LHCN-M2 (cell line): Measurements from ENCODE around the gene TRPV5. TPM values are rescaled to one million over a fixed set of nuclear protein-coding genes. Genes with fewer than 3 reads are reported as not detected.
"Not testable (repeated sequence)": the region's sequence is repeated elsewhere in the genome, so short reads cannot be mapped to it uniquely, and the experiment has no call there.

Source experiments
- DNase-seq: peaks from one replicate; pipeline ENCODE4 v3.0.0-alpha.2; 2012; ENCODE audit warnings: low read depth
- polyA plus RNA-seq: library from polyadenylated mRNA; unstranded; fragments of >200 nt; gene quantifications from one replicate; pipeline ENCODE4 v1.2.1, GENCODE V29; 2012; ENCODE audit warnings: missing spikeins
- total RNA-seq: library from RNA; depleted of rRNA; stranded (reverse); fragments of >200 nt; gene quantifications from 2 replicates; pipeline ENCODE4 v1.2.3, GENCODE V29; 2014; rRNA removed

Gene TRPV5
- total RNA-seq: not detected in 2 replicates
- polyA plus RNA-seq: not detected

DNA sequence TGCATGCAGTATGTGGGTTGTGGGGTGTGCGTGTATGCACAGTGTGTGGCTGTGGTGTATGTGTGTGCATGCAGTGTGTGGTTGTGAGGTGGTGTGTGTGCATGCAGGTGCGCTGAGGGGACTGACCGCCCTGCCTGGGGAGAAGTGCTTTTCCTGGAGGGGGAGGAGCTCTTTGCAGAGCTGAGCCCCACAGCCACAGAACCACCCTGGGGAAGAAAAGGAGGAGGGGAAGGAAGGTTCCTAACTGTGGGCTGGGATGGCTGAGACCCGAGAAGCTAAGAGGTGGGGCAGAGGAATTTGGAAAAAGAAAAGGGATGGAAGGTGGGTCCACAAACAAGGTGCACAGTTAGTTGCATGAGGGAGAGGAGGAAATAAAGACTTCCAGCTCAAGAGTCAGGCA is at the start of gene TRPV5:
Gene TRPV5, minus strand, starts transcription at position 123 of the 400 bp plus-strand sequence. CDS start 287 bp downstream, outside the sequence.
- no peak for DNase-seq

DNA sequence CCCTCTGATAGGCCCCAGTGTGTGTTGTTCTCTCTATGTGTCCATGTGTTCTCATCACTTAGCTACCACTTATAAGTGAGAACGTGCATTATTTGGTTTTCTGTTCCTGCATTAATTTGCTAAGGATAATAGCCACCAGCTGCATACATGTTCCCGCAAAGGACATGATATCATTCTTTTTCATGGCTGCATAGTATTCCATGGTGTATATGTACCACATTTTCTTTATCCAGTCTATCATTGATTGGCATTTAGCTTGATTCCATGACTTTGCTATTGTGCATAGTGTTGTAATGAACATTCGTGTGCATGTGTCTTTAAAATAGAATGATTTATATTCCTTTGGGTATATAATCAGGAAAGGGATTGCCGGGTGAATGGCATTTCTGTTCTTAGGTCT is 44.9 kb upstream of the TRPV5 start:
- DNase-seq: not testable (repeated sequence)

DNA sequence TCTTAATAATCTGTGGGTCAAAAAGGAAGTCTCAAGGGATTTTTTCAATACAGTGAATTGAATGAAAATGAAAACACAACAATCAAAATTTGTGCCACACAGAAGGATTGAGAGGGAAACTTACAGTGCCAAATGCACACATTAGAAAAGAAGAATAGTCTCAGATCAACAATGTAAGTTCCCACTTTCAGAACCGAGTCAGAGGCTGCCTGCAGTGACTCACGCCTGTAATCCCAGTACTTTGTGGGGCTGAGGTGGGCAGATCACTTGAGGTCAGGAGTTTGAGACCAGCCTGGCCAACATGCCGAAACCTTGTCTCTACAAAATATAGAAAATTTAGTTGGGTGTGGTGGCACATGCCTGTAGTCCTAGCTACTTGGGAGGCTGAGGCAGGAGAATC is 41.1 kb upstream of the TRPV5 start:
- no peak for DNase-seq

DNA sequence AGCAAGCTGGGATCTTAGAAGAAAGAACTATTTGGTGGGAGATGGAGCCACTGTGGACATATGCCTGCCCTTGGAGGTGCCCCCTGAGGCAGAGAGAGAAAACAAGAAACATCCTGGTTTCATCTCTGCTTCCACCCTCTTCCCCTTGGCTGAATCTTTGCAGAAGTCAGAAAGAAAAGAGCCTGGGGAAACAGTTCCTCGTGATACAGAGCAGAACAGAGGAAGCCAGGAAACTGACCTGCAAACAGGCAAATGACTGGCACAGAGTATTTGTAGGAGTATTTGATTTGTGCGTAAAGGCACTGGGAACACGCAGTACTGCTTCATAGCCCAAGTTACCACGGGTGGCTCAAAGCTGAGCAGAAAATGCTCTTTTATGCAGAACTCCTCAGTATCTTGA is 35.6 kb upstream of the TRPV5 start:
- no peak for DNase-seq

DNA sequence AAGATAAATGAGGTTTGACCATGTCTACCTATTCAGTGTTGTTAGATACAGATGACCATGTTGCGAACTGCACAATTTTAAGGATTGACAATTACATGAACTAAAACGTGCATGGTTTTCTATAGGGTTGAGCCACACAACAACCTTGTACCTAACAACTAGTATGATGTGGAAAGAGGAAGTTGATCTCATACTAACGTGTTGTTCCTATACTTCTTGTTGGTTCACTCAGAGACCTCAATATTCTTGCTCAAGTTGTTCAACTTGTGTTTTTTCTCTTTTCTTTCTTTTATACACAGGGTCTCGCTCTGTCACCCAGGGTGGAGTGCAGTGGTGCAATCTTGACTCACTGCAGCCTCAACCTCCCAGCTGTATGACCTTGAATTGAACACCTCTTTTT is 34.7 kb upstream of the TRPV5 start:
- no peak for DNase-seq

DNA sequence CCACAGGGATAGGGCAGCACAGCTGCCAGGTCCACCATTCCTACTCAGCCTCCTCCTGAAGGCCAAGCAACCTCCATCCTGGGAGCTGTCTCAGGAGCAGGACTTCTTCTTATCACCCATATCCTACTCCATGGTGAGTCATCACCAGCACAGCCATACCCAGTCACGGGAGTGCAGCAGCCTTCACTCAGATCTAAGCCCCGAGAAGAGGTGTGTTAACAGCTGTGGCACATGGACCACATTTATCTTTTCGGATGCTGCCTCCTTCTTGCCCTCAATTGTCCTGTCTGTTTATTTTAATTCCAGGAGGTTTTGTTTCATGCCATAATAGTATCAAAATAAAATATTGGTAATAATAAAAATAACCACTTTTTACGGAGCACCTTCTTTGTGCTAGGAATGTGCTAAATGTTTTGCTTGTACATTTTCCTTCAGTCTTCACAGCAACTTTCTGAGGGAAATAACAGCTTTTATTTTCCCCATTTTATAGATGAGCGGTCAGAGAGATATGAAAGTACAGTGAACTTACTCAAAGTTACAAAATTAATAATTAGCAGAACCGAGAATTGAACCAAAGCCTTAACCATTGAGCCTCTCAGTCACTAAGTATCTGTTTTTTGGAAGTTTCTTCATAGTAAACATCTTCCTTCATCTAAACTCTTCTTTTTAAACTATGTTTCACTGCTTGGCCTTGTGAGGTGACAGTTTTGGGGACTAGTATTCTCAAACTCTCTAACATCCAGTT is 31.1 kb upstream of the TRPV5 start:
- DNase-seq: peak; percentile 21

DNA sequence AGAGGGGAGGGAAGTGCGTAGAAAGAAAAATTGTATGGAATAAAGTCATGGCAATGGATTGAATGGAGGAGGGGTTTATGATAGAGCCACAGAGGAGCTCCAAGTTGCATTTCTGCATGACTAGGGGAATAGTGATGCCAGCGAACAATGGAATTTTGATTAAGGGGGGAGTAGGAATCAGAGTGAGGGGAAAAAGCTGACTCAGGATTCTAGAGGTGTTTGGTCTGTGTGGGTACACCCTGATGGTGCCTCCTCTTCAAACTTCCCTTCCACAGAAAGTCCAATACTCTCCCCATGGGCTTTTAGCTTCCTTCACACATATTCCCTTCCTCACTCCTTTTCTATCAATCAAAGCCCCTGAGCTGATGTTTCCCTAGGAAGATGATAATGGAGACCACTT is 30.4 kb upstream of the TRPV5 start:
- no peak for DNase-seq

DNA sequence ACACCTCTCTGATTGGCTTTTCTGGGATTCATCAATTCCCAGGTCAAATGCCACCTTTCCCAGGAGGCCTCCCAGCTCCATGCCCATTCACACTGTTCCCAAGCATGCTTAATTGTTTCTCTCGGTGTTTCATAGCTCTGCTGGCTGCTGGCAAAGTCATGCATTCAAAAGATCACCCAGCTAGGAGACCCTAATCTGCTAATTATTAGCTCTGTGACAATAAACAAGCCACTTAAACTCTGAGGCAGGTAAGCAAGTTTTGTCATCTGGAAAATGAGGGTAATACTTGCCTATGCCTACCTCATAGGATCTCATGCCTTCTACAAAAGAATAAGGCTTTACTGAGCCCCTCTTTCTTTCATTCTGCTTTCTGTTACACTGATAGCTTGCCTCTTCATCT is 29.4 kb upstream of the TRPV5 start:
- DNase-seq: no peak

DNA sequence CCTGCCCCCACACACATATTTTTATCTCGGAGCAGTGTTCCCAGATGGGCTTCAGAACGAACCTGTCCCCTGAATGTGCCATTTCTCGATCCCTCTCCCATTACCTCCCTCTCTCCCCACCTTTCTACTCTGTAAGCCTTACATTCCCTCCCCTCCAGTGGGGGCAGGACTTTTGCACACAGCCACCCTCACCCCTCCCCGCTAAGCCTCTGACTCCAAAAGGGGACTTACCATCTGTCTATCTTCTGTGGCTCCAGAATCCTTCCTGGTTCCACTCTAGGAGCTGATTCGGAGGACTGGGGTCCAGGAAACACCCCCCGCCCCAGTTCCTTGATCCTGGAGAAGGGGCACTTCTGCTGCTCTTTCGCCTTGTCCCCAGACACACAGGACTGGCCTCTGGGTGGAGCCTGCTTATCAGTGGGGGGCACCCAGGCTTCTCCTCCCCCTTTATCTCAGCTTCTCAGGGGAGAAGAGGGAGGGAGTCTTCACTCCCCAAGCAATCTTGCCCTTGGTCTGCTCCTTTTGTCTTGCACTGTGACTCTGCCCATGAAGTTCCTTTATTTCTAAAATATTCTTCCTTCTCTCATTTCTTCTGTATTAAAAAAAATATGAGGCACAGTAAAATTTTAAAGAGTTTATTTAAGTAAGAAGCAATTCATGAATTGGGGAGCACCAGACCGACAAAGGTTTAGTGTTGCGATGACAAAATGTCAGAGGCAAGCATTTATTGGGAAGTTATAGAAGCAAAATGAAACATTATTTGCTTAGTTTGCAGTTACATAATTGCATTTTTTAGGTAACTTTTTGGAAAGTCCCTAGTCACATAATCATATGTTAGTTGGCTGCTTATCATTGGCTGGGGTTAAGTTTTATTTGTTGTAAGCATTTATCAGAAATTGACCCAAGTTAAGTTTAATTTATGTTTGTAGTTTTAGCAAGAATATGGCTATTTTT is 28.7 kb upstream of the TRPV5 start, which contains the start of gene KEL:
Gene KEL, minus strand, starts transcription at position 391 of the 954 bp plus-strand sequence. Its CDS starts 157 bp downstream, at position 234.
- DNase-seq: no peak

DNA sequence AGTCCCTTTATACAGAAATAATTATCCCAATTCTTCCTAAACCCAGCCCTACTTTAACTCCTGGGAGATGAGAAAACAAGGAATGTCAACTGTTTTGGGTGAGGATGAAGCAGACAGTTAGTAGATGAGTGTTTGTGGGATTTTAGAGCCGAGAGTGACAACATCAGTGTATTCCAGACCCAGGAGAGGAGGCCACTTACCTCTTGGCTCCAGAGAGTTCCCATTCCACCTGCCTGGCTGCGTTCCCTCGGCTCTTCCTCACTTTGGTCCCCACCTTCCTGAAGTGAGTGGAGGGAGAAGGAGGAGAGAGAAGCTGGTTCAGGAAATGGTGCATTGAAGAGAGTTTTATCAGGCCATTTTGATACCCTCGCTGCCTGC is 28.0 kb upstream of the TRPV5 start:
- no peak for DNase-seq

DNA sequence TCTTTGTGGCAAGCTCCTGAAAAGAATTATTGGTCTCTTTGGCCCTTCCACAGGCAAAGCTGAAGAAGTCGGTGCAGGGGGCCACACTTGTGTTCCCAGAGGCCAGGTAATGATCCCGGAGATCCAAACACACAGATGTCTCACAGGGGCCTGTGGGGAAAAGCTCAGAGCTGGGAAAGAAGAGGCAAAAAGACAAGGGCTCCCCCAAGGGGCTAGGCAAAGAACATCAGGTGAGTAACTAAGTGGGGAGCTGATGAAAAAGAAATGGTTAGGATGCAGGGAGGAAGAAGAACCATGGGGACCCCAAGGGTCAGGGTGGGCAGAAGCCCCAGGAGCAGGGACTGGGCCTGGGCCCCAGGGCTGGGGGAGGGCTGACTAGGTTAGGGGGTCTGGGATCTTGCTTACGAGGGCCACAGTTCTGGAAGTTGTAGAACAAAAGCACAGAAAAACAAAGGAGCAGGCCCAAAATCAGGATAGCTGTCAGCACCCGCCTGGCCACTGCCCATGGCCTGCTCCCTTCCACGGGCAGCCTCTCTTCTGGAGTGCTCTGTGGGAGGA is 27.5 kb upstream of the TRPV5 start:
- no peak for DNase-seq

DNA sequence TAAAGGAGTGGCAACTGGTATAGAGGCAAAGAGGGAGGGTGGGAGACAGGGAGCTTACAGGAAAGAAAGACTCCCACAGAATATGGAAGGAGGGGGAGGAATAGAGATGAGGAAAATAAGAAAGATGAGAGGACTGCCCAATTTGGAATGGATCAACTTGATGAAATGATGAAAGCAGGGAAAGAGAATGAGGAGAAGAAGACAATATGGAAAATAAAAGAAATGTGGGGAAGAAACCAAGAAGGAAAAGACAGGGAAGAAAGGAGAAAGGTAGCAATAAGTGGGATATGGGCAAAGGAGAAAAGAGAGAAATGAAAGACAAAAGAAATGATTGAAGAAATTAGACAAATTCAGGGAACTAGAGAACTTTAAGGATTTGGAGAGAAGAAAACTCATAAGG is 25.7 kb upstream of the TRPV5 start:
- DNase-seq: no peak

DNA sequence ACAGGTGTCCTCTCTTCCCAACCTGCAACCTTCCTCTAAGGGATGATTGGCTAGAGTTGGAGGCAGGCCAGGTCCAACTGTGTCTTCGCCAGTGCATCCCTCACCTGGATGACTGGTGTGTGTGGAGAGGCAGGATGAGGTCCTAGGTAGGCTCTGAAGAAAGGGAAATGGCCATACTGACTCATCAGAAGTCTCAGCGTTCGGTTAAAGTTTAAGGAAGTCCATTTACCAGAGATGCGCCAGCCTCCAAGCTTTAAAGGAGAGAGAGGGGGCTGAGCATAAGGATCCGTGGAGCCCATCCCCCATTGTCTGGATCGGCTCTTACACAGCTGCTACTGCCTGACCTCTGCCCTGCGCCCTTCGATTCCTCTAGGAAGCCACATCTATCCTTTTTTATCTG is 24.2 kb upstream of the TRPV5 start:
- no peak for DNase-seq

DNA sequence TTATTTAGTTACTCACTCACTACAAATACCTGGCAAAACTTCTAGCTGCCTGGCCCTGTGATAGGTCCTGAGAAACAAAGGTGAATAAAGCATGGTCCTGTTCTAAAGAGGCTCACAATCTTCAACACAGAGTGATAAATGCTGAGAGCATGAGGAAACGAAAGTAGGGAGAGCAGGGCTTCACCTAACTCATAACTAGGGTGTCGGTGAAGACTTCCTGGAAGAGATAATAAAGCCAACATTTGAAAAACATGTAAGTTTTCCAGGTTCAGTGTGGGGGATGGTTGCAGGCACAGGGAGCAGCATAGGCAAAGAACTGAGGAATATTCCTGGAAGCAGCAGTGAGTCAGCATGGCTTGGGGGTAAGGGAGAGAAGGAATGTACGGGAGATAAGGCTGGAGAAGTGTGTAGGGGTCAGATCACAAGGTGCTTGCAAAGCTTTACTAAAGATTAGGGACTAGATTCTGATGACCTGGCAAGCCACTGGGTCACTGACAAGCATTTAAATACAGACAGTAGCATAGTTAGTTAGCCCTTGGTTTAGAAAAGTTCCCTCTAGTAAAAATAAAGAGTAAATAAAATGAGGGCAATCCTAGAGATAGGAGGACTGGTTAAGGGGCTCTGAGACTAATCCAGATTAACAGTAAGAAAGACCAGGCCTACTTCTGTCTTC is 23.5 kb upstream of the TRPV5 start:
- no peak for DNase-seq

DNA sequence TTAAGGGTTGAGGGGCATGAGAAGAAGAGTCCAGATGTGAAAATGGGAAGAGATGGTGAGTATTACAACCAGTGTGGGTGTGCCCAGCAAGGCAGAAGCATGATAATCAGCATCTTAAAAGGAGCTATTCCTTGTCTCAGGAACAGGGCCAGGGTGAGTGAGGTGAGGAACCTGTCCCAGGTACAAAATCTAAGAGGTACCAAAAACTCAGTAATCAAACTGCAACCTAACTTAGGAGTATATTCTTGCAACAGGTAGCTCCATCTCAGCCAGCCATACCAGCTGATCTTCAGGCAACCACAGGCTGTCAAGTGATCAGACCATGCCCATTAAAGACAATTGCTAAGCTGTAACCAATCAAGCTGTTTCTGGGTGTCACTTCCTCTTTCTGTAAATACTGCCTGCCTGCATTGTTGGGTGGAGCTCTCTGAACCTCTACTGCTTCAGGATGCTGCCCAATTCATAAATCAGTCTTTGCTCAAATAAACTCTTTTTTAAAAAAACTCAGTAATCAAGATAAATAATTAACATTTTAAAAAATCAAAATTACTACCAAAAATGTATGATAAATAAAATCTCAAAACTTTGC is 21.2 kb upstream of the TRPV5 start:
- DNase-seq: no peak

DNA sequence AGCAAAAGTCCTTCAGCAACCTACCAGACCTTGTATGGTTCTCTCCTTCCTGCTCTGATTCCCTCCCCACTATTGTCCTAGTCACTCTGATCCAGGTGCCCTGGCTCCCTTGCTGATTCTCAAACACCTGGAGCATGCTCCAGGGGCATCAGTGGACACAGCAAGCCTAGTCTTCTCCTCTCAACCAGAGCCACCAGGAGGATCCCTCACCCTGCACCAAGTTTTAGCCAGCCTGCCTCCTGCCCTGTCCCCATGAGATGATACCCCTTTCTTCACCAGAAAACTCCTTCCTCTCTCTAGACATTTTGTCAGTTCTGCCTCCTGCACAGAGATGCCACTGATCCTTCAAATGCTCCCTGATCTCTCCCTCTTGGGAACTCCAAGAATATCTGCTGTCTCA is 16.7 kb upstream of the TRPV5 start:
- DNase-seq: no peak

DNA sequence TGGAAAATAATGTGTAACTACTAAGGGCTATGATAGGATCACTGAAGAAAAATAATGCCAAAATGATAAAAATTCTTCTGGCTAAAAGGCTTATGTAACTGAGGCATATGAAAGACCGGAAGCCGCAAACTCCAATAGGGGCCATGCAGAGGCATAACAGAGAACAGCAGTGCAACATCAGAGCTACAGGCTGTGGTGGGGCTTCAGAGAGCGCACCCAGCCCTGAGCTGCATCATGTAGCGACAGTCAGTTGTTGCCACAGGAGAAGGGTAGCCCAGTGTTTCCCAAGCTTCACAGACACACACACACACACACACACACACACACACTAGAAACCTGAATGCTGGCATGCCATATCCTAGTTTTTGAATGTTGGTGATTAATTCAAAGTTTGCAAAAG is 15.1 kb upstream of the TRPV5 start:
- no peak for DNase-seq

DNA sequence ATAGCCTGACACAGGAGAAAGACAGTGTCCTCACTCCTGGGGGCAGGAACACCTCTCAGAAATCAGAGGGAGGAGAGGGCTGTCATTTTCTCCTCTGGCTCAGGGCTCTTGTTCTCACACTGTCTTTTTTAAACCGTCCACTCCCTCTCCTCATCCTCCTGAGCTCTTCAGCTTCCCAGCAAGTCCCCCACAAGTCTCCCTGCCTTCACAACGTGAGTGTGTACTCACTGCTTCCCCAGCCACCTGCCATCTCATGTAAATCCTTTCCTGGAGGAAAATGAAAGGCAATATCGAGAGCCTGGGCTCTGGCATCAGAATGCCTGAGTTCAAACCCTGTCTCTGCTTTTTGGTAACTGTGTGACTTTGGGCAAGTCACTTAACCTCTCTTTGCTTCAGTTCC is 11.5 kb upstream of the TRPV5 start:
- DNase-seq: no peak

DNA sequence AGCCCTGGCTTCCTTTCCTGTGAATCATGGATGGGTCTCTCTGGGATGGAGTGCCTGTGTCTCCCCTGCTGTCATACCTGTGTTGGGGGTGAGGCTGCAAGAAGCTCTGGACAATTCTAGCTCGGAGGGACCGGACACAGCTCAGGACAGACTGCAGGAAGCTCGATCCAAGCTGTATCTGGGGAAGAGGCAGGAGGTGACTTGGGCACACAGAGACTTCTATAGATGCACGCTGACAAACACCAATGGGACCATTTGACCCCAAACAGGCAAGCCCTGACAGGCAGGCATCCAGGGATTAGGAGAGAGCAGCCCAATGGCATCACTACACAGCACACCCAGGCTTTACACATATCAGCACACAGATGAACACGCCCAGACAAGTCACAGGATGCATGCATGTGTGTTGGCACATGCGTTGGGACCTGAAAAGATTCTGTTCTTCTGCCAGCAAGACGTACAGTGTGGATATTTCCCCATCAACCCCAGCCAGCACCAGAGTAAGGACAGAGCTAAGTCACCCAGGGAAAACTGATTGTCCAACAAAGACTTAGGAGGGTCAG is 10.2 kb upstream of the TRPV5 start:
- no peak for DNase-seq

DNA sequence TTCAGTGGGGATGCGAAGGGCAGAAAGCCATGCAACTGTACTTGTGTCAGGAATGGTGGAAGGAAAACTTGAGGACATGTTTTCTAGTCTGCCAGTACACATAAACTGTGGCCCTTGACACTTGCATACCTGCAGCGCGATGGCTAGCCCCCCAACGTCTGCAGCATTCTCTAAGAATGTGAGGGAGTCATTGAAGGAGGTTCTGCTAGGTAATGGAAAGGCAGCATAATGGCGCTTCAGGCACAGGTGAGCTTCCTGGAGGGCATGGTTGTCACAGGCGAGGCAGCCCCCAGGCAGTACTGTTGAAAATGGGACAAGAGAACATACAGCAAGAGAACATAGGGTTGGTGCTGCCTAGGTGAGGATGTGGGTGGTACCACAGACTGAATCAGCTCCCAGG is 9.2 kb upstream of the TRPV5 start:
- DNase-seq: no peak

DNA sequence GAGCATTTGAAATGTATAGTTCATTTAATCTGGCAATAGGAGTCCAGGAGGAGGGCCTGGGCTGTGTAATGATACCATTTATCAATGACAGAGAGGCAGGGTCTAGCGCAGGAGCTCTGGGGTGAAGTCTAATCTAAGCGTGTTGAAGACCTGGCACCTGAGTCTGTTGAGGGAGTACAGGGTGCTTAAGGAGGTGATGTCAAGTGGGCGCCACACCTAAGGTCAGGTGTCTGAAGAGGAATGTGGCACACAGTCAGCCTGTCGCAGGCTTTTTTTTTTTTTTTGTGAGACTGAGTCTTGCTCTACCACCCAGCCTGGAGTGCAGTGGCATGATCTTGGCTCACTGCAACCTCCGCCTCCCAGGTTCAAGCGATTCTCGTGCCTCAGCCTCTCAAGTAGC is 8.0 kb upstream of the TRPV5 start:
- no peak for DNase-seq
